ENCODE data around the gene NDUFS8. TPM values are rescaled to one million over a fixed set of nuclear protein-coding genes. Genes with fewer than 3 reads are reported as not detected.

NDUFS8 gene
- total and polyA plus RNA-seq, 2 of the 13 experiments (the other 11 are each of a cell fraction or from before 2014, with no cell fraction given): 96.7 to 158 TPM

DNA sequence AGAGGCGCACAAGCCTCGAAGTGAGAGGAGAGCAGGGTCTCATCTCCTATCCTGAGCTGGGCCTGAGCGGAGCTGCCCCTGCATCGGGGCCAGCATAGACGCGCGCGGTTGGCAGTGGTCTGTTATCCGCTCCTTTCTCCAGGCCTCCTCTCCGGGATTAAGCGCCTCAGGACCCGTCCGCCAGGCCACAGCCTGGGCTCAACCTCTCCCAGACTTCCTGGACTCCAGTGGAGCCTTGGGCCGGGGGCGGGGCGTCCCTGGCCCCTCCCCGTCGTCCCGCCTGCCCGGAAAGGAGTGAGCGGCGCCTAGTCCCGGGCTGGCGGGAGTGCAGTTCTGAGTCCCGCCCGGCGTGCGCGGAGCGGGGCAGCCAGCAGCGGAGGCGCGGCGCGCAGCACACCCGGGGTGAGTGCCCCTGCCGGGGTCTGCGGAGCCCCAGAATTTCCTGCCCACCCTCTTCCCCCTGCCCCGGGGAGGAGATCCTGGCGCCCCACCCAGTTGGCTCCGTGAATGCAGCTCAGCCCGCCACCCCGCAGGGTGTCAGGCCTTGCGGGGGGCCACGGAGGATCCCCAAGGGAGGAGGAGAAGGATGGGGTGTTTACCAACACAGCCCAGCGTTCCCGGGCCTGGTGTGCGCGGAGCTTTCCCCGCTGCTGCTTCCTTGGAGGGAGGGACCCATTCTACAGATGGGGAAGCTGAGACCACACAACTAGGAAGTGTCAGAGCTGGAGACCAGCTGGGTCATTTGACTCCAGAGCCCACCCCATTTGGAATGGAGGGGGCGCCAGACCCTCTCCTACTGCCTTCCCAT, 8.4 kb downstream of the NDUFS8 start, which contains the start of gene TCIRG1 (continued):
- TF ChIP-seq NFAT5 (CRISPR knock-in tag; IDR thresholded peaks at IDR 0.05): no peak
- TF ChIP-seq ZNF576 (CRISPR knock-in tag; IDR thresholded peaks at IDR 0.05): no peak
- no peak for TF ChIP-seq ZSCAN22 (CRISPR knock-in tag; IDR thresholded peaks at IDR 0.05)
- TF ChIP-seq U2AF1 (optimal IDR thresholded peaks at IDR 0.05; ENCODE audit: low read depth, low read length): no peak
- TF ChIP-seq, protein P1, sequence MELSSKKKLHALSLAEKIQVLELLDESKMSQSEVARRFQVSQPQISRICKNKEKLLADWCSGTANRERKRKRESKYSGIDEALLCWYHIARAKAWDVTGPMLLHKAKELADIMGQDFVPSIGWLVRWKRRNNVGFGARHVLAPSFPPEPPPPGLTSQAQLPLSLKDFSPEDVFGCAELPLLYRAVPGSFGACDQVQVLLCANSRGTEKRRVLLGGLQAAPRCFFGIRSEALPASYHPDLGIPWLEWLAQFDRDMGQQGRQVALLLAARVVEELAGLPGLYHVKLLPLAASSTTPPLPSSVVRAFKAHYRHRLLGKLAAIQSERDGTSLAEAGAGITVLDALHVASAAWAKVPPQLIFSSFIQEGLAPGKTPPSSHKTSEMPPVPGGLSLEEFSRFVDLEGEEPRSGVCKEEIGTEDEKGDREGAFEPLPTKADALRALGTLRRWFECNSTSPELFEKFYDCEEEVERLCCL (CRISPR knock-in tag; IDR thresholded peaks at IDR 0.05; ENCODE audit: borderline replicate concordance): no peak; the same call in 1 of the 2 replicates
- TF ChIP-seq, protein P2, sequence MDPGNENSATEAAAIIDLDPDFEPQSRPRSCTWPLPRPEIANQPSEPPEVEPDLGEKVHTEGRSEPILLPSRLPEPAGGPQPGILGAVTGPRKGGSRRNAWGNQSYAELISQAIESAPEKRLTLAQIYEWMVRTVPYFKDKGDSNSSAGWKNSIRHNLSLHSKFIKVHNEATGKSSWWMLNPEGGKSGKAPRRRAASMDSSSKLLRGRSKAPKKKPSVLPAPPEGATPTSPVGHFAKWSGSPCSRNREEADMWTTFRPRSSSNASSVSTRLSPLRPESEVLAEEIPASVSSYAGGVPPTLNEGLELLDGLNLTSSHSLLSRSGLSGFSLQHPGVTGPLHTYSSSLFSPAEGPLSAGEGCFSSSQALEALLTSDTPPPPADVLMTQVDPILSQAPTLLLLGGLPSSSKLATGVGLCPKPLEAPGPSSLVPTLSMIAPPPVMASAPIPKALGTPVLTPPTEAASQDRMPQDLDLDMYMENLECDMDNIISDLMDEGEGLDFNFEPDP (CRISPR knock-in tag; conservative IDR thresholded peaks at IDR 0.05): no peak
- TF ChIP-seq ATM (IDR thresholded peaks at IDR 0.05; ENCODE audit: borderline replicate concordance): no peak
- TF ChIP-seq ARID4A (CRISPR knock-in tag; IDR thresholded peaks at IDR 0.05; ENCODE audit: borderline replicate concordance): peak; percentile 49; the same call in 1 of the 2 replicates
- TF ChIP-seq MZF1 (CRISPR knock-in tag; IDR thresholded peaks at IDR 0.05; ENCODE audit: borderline replicate concordance): no peak
- TF ChIP-seq ZNF772 (CRISPR knock-in tag; IDR thresholded peaks at IDR 0.05): no peak
- no peak for TF ChIP-seq REXO4 (CRISPR knock-in tag; IDR thresholded peaks at IDR 0.05; ENCODE audit: borderline replicate concordance)
- no peak for TF ChIP-seq ZNF569 (CRISPR knock-in tag; IDR thresholded peaks at IDR 0.05; ENCODE audit: borderline replicate concordance)
- TF ChIP-seq, protein P3, sequence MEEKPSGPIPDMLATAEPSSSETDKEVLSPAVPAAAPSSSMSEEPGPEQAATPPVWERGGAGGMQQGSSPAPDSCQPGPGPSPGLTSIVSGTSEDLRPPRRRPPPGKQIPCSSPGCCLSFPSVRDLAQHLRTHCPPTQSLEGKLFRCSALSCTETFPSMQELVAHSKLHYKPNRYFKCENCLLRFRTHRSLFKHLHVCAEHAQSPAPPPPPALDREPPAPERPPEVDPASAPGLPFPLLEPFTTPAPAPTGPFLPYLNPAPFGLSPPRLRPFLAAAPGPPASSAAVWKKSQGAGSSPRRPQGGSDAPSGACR (CRISPR knock-in tag; IDR thresholded peaks at IDR 0.05): no peak
